Ramos (cell line): ENCODE data around the gene PDF.
"Not testable (repeated sequence)": the region's sequence is repeated elsewhere in the genome, so short reads cannot be mapped to it uniquely, and the experiment has no call there.

ENCODE experiments used
- in situ Hi-C: fragments of 300-500 bp; cut with MboI; formaldehyde crosslinking; loops from one replicate; pipeline ENCODE4 v1.14.3; 2022; ENCODE audit warnings: low sequenced_read_pairs; ENCODE audit not compliant: unreplicated experiment

The PDF gene

GRCh38 chr16:69330286-69331109 is at the start of gene PDF:
PDF (minus strand) TSS chr16:69330588; CDS start chr16:69330570, 18 bp downstream.
- in situ Hi-C loops: no loop called here

- in situ Hi-C loops: no loop called here
Measured at GRCh38 chr16:69378760-69379159, 48.4 kb upstream of the PDF start.

GRCh38 chr16:69378036-69378435 is 47.6 kb upstream of the PDF start:
- in situ Hi-C loops: no loop called here

GRCh38 chr16:69376393-69377059 is 46.1 kb upstream of the PDF start:
- in situ Hi-C loops: no loop called here

GRCh38 chr16:69373019-69373418 is 42.6 kb upstream of the PDF start:
- in situ Hi-C loops: no loop called here

DNA sequence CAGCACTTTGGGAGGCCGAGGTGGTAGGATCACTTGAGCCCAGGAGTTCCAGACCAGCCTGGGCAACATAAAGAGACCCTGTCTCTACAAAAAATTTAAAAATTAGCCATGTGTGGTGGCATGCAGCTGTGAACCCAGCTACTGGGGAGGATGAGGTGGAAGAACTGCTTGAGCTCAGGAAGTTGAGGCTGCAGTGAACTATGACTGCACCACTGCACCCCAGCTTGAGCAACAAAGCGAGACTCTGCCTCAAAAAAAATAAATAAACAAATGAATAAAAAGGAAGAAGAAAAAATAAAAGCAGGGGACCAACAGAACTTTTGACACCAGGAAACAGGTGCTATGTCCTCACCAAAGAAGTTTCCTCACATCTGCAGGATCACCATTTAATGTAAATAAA is 41.2 kb upstream of the PDF start:
- in situ Hi-C loops: no loop called here

GRCh38 chr16:69368866-69369265 is 38.5 kb upstream of the PDF start:
- in situ Hi-C loops: no loop called here

DNA sequence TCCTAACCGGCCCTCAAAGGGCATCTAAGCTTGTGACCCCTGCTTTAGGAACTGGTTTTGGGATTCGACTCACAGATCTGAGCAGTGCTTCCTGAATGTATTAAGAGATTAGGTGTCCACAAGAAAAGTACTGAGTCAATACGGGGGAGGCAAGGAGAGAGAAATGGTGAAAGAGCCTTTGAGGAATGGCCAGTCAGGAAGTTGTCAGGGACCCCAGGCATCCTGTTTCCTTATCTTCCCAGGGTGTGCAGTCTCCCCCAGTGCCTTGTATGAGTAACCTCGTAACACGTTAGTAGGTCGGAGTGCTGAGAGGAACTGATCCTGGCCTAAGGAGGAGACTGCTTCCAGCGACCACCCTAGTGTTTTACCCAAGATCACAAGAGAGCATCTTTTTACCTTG is 37.6 kb upstream of the PDF start:
- in situ Hi-C loops: no loop called here

- in situ Hi-C loops: no loop called here
Measured at GRCh38 chr16:69366431-69366830, 36.0 kb upstream of the PDF start.

GRCh38 chr16:69365901-69366300 is 35.5 kb upstream of the PDF start:
- in situ Hi-C loops: no loop called here

- in situ Hi-C loops: no loop called here
Measured at GRCh38 chr16:69364088-69364487, 33.7 kb upstream of the PDF start.

DNA sequence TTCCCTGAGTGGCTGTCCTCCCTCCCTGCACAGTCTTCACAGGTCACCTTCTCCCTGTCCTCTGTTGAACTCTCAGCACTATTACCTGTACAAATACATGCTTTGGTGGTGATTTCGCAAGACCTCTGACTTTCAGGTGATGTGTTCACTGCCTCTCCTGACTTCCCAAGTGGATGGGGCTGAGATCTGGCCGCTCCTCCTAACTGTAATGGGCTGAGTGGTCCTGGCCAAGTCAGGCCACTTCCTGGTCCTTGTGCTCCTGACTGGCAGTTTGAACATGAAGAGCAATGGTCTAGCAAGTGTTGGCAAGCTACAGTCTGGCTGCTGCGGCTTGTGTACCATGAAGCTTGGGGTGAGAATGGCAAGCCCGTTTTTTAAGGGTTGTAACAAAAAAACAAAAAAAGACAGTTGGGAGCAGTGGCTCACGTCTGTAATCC is 32.9 kb upstream of the PDF start:
- in situ Hi-C loops: no loop called here

DNA sequence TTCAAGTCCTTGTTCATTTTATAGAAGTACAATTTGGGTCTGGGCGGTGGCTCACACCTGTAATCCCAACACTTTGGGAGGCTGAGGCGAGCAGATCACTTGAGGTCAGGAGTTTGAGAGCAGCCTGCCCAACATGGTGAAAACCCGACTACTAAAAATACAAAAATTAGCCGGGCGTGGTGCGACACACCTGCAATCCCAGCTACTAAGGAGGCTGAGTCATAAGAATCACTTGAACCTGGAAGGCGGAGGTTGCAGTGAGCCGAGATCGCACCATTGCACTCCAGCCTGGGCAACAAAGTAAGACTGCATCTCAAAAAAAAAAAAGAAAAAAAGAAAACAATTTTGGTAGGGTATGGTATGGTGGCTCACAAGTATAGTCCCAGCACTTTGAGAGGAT is 29.7 kb upstream of the PDF start:
- in situ Hi-C loops: not testable (repeated sequence)

DNA sequence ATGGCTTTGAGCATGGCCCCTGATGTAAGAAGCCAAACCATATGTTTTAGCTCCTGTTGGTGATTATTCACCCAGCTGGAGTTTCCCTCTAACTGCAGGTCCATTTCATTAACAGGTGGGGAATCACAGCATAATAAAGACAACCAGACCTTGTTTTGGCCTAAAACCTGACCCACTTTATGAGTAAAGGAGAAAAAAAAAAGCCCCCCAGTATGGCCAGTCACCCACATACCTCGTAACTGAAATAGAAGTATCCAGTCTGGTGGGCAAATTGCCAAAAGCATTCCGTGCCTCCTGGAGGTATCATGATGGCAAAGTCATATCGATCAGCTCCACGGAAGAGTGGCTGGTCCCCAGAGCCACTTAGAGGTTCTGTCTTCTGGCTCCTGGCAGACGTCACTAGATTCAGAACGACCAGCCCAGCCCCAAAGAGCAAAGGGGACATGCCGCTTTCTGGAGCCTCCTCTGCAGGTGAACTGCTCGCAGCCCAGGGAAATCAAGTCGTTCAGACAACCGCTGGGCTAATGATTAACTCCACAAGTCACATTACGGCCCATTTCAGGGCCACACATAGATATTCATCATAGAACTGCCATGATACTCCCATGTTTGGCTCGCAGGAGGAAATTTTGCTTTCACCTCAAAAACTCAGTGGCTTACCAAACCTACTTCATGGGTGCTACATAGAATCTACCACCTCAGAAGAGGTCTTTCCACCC is 21.1 kb upstream of the PDF start, which contains the start of gene TMED6:
TSS of gene TMED6 (minus strand) at position 478 of the 719 bp plus-strand sequence. CDS start at position 445, 33 bp downstream.
- in situ Hi-C loops: no loop called here

- in situ Hi-C loops: no loop called here
Measured at GRCh38 chr16:69350536-69351133, 20.2 kb upstream of the PDF start.

GRCh38 chr16:69349536-69349935 is 19.1 kb upstream of the PDF start:
- in situ Hi-C loops: no loop called here

DNA sequence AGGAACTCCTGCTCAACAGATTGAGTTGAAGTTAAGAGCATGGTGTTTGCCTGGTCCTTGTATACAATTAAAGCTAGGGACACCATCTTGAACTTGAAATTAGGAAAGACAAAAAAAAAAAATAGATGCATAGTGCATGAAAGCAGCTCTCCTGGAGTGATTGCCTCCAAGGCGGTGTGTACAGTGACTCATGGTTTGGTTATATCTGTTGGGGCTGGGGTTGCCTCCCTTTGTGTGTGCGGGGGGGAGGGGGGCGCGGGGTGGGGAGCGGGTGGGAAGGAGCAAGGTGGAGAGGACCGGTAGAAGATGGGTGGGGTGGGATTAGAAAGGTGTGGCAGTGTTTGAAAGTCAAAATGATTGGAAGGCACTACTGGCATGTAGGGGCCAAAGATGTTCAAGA is 17.8 kb upstream of the PDF start:
- in situ Hi-C loops: no loop called here

DNA sequence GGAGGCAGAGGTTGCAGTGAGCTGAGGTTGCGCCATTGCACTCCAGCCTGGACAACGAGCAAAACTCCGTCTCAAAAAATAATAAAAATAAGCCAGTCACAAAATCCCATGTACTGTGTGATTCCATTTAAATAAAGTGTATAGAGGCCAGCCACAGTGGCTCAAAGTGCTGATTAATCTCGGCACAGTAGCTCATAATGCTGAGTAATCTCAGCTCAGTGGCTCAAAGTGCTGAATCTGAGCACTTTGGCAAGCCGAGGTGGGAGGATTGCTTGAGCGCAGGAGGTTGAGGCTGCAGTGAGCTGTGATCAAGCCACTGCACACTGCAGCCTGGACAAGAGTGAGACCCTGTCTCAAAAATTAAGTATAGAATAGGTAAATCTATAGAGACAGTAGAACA is 16.3 kb upstream of the PDF start:
- in situ Hi-C loops: no loop called here

DNA sequence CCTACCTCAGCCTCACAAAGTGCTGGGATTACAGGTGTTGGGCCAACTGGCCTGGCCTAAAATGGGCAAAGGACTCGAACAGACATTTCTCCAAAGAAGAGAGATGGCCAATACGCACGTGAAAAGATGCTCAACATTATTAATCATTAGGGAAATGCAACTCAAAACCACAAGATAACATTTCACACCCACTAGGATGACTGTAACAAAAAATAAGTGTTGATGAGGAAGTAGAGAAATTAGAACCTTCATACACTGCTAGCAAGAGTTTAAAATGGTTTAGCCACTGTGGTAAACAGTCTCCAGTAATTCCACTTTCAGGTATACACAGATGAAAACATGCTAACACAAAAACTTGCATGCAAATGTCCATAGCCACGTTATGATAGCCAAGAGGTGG is 15.5 kb upstream of the PDF start:
- in situ Hi-C loops: no loop called here

DNA sequence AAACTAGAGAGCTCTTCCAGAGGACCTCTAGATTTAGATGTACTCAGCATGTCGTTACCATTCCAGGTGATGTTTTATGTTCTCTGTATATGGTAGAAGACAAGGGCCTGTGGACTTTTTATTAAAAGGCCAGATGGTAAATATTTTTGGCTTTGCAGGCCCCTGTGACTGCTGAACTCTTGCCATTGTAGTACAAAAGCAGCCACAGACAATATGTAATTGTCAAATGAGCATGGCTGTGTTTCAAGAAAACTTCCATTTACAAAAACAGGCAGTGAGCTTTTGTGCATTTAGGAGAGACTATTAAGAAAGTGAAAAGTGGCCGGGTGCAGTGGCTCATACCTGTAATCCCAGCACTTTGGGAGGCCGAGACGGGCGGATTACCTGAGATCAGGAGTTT is 13.8 kb upstream of the PDF start:
- in situ Hi-C loops: no loop called here
